ENCODE results near the gene HOXC9. TPM values are rescaled to one million over a fixed set of nuclear protein-coding genes. Genes with fewer than 3 reads are reported as not detected.

The HOXC9 gene
- polyA plus RNA-seq, 1 of the 3 experiments (the other 2 are of a cell fraction), result 1.9 TPM

DNA sequence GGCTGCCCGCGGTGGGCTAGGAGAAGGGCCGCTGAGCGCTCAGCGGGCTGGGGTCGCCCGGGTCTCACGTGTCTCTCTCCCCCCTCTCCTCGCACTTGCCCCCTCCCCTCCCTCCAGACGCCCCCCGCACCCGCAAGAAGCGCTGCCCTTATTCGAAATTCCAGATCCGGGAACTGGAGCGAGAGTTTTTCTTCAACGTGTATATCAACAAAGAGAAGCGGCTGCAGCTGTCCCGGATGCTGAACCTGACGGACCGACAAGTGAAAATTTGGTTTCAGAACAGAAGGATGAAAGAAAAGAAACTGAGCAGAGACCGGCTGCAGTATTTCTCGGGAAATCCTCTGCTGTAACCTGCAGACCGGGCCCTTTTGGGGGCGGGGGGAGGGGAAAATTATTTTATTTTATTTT, 24.9 kb upstream of the HOXC9 start:
- Histone ChIP-seq H2AFZ (ENCODE audit: low read depth) (no peak overlapping the region), H3K27ac (ENCODE audit: low read depth in 2 of 2, low read length in 1 of 2) (no peak overlapping the region), H3K9me2 (no peaks in the 10 kb centered on the region), H3K4me1 (ENCODE audit: control insufficient read depth in 1 of 2, insufficient read depth in 2 of 2, low read depth in 1 of 2, low read length in 1 of 2) (peaks cover 0 to 2% of the 10 kb centered on the region in 2 experiments; a peak in 2 of 4 replicates), H3K9ac (no peak overlapping the region), H3F3A (replicated peaks; ENCODE audit: insufficient read depth) (peaks cover 3% of the 10 kb centered on the region), H4K20me1 (ENCODE audit: insufficient read depth) (0 out of 2 replicates have a peak, but pooled peaks cover 2% of the 10 kb centered on the region), H3K9me3 (no peaks in the 10 kb centered on the region), H3K4me3 (ENCODE audit: low read depth in 2 of 2, low read length in 1 of 2) (no peak overlapping the region), H3K4me2 (peak overlapping the region; percentile 56; the same call in 1 of the 2 replicates), H3K36me3 (replicated peaks in 1 of 2; ENCODE audit: control insufficient read depth in 1 of 2, insufficient read depth in 2 of 2, low read length in 1 of 2) (no peaks in the 10 kb centered on the region), H3K79me2 (ENCODE audit: insufficient read depth) (no peaks in the 10 kb centered on the region), H3K27me3 (ENCODE audit: insufficient read depth) (peaks cover 98% of the 10 kb centered on the region)
- CTCF ChIA-PET, result interaction anchor here (1.7 to 12.7 kb wide), 3 partner anchors 13 to 239 kb away, joined by 5 to 134 read pairs (median 15); partner anchors contain the start of gene HOXC10
- 17% methylated on average over 25 of the region's 25 CpGs for WGBS (ENCODE audit: low lambda C conversion rate)
- DNase-seq, result no peak
- POLR2A ChIA-PET, result no interaction called here
- TF ChIP-seq GABPA (IDR thresholded peaks at IDR 0.05; ENCODE audit: low read depth) (no peak), YY1 (IDR thresholded peaks at IDR 0.05; ENCODE audit: low read depth) (no peak), EZH2phosphoT487 (IDR thresholded peaks at IDR 0.05; ENCODE audit: borderline replicate concordance, low read depth) (0 out of 2 replicates have a peak, but pooled peaks have one; percentile 4)

- no peak overlapping the region for H2AFZ ChIP-seq (ENCODE audit: low read depth)
- no peak overlapping the region for H3K9ac ChIP-seq
- TF ChIP-seq RFX5 (IDR thresholded peaks at IDR 0.05; ENCODE audit: low read length) (no peak), GATA2 (CRISPR knock-in tag; IDR thresholded peaks at IDR 0.05) (no peak), SMC3 (IDR thresholded peaks at IDR 0.05; ENCODE audit: low read depth, low read length) (no peak), ZBTB33 (IDR thresholded peaks at IDR 0.05; ENCODE audit: borderline replicate concordance, low read depth) (no peak), ELF1 (IDR thresholded peaks at IDR 0.05) (no peak), CHD2 (IDR thresholded peaks at IDR 0.05; ENCODE audit: low read length, partially characterized antibody) (no peak), FOXJ3 (CRISPR knock-in tag; IDR thresholded peaks at IDR 0.05) (no peak), FOXM1 (IDR thresholded peaks at IDR 0.05; ENCODE audit: low read depth) (no peak), CTCF (IDR thresholded peaks at IDR 0.05) (no peak), TEAD4 (IDR thresholded peaks at IDR 0.05; ENCODE audit: borderline replicate concordance, insufficient read depth) (no peak), MEF2A (IDR thresholded peaks at IDR 0.05; ENCODE audit: borderline replicate concordance, low read depth) (no peak), NFIC (IDR thresholded peaks at IDR 0.05; ENCODE audit: borderline replicate concordance) (no peak), YY1 (IDR thresholded peaks at IDR 0.05; ENCODE audit: low read depth) (no peak), EZH2phosphoT487 (IDR thresholded peaks at IDR 0.05; ENCODE audit: borderline replicate concordance, low read depth) (no peak), USF1 (IDR thresholded peaks at IDR 0.05; ENCODE audit: borderline replicate concordance, low read depth) (no peak), FOSL2 (IDR thresholded peaks at IDR 0.05; ENCODE audit: borderline replicate concordance, low read depth) (no peak), GABPA (IDR thresholded peaks at IDR 0.05; ENCODE audit: low read depth) (no peak), MXI1 (IDR thresholded peaks at IDR 0.05; ENCODE audit: low read depth, low read length) (no peak), SIN3A (IDR thresholded peaks at IDR 0.05; ENCODE audit: borderline replicate concordance, low read depth, low read length) (no peak), PBX3 (IDR thresholded peaks at IDR 0.05) (no peak)
- POLR2A ChIA-PET, result no interaction called here
- no peak for DNase-seq
- CTCF ChIA-PET, result interaction anchor here (0.8 to 12.7 kb wide), 6 partner anchors 9 to 238 kb away, joined by 3 to 134 read pairs (median 4); partner anchors contain the start of genes HOXC10 and HOXC9
- H3K4me1 ChIP-seq (ENCODE audit: control insufficient read depth in 1 of 2, insufficient read depth in 2 of 2, low read depth in 1 of 2, low read length in 1 of 2), result peaks cover 0 to 2% of the 10 kb centered on the region in 2 experiments; a peak in 2 of 4 replicates
- no peak overlapping the region for H3K27ac ChIP-seq (ENCODE audit: low read depth in 2 of 2, low read length in 1 of 2)
- 0 out of 2 replicates have a peak overlapping the region, but pooled peaks have one; percentile 56 for H3K4me2 ChIP-seq
- no peaks in the 10 kb centered on the region for H3K9me2 ChIP-seq
- H3K27me3 ChIP-seq (ENCODE audit: insufficient read depth), result peaks cover 98% of the 10 kb centered on the region
- no peak overlapping the region for H3K4me3 ChIP-seq (ENCODE audit: low read depth in 2 of 2, low read length in 1 of 2)
- H3K9me3 ChIP-seq, result no peaks in the 10 kb centered on the region
- peaks cover 3% of the 10 kb centered on the region for H3F3A ChIP-seq (replicated peaks; ENCODE audit: insufficient read depth)
- no peaks in the 10 kb centered on the region for H3K36me3 ChIP-seq (replicated peaks in 1 of 2; ENCODE audit: control insufficient read depth in 1 of 2, insufficient read depth in 2 of 2, low read length in 1 of 2)
- H4K20me1 ChIP-seq (ENCODE audit: insufficient read depth), result 0 out of 2 replicates have a peak, but pooled peaks cover 2% of the 10 kb centered on the region
- 32% methylated on average over 30 of the region's 31 CpGs for WGBS (ENCODE audit: low lambda C conversion rate)
- H3K79me2 ChIP-seq (ENCODE audit: insufficient read depth), result no peaks in the 10 kb centered on the region
Observed at GRCh38 chr12:53975479-53976152, 24.3 kb upstream of the HOXC9 start.

Data from SK-N-SH (cell line).